Thyroid gland (tissue), 4 donors: ENCODE measurements around the gene GARIN5A. TPM values are rescaled to one million over a fixed set of nuclear protein-coding genes. Genes with fewer than 3 reads are reported as not detected.
"Not testable (repeated sequence)": the region's sequence is repeated elsewhere in the genome, so short reads cannot be mapped to it uniquely, and the experiment has no call there.

ENCODE experiments used
- DNase-seq, 2 donors: peaks; one replicate each; pipeline ENCODE4 v3.0.0-alpha.2; 2019
- H3K27ac ChIP-seq, 3 donors: fragments of 200-600 bp; sonication (generic); 1 replicate in 2 of 3; 2 replicates in 1 of 3; pipeline ENCODE4 v1.5.1; 2016 to 2019; ENCODE audit warnings: mild to moderate bottlenecking in 1 of 3, moderate library complexity in 1 of 3
- H3K27me3 ChIP-seq: fragments of 200-600 bp; sonication (generic); one replicate; pipeline ENCODE4 v1.5.1; 2019
- H3K36me3 ChIP-seq, 2 donors: fragments of 200-600 bp; sonication (generic); one replicate each; pipeline ENCODE4 v1.5.1; 2016 to 2019
- H3K4me1 ChIP-seq, 2 donors: fragments of 200-600 bp; sonication (generic); one replicate each; pipeline ENCODE4 v1.5.1; 2017 to 2019
- H3K4me3 ChIP-seq, 3 donors: fragments of 200-600 bp; sonication (generic); replicated peaks in 1 of 3; 1 replicate in 2 of 3; 2 replicates in 1 of 3; pipeline ENCODE4 v1.5.1; 2016; ENCODE audit warnings: mild to moderate bottlenecking in 1 of 3
- H3K9me3 ChIP-seq: fragments of 200-600 bp; sonication (generic); one replicate; pipeline ENCODE4 v1.5.1; 2017
- CTCF ChIP-seq, 6 experiments: fragments of 200-600 bp in 3 of 6; fragments of 450-650 bp in 3 of 6; sonication (generic) in 3 of 6; IDR thresholded peaks; one replicate each; pipeline ENCODE4 v1.5.1; 2016 to 2019; ENCODE audit warnings: antibody characterized with exemption in 6 of 6, mild to moderate bottlenecking in 2 of 6, inconsistent platforms in 1 of 6, moderate library complexity in 1 of 6
- POLR2A ChIP-seq, 2 donors: fragments of 450-650 bp; IDR thresholded peaks; one replicate each; pipeline ENCODE4 v1.6.1; 2017; ENCODE audit warnings: antibody characterized with exemption in 2 of 2, mild to moderate bottlenecking in 2 of 2, moderate library complexity in 1 of 2
- WGBS, 2 donors: methylation state at CpG; one replicate each; pipeline ENCODE4 v1.1.5; 2017; 5-methylcytosine and 5-hydroxymethylcytosine counted together
- intact Hi-C: fragments of 100-400 bp; cut with DNase I; formaldehyde crosslinking; loops from one replicate; pipeline ENCODE4 v1.15.1; 2023
- total RNA-seq, 4 donors: library from RNA; depleted of rRNA; stranded (reverse); fragments of >200 nt; gene quantifications; one replicate each; pipeline ENCODE4 v1.2.3, GENCODE V29; 2016

The GARIN5A gene
- total RNA-seq, 4 donors from 2014 or later, result 1.4 to 8.1 (median 5.0) TPM

GRCh38 chr19:50475736-50476223 is 868 bp downstream of the GARIN5A start:
- no peak for TF ChIP-seq CTCF (IDR thresholded peaks at IDR 0.05)
- TF ChIP-seq POLR2A (IDR thresholded peaks at IDR 0.05), result no peak
- 71 to 86% methylated on average over 24 to 26 of the region's 29 CpGs for WGBS, 2 donors
- peak overlapping the region in 1 of 3 donors; percentile 81 for H3K4me3 ChIP-seq
- H3K27ac ChIP-seq, result peak overlapping the region in 2 of 3 donors; percentile 44 to 75
- peaks cover 21 to 30% of the 10 kb centered on the region in 2 donors for H3K36me3 ChIP-seq
- no peaks in the 10 kb centered on the region for H3K27me3 ChIP-seq
- intact Hi-C loops, result loop anchor here (5.0 kb wide), 1 partner anchor 37 kb away; the partner anchor contains the start of genes ASPDH and JOSD2
- H3K9me3 ChIP-seq, result no peaks in the 10 kb centered on the region
- peaks cover 10 to 17% of the 10 kb centered on the region in 2 donors for H3K4me1 ChIP-seq
- DNase-seq, result no peak

DNA sequence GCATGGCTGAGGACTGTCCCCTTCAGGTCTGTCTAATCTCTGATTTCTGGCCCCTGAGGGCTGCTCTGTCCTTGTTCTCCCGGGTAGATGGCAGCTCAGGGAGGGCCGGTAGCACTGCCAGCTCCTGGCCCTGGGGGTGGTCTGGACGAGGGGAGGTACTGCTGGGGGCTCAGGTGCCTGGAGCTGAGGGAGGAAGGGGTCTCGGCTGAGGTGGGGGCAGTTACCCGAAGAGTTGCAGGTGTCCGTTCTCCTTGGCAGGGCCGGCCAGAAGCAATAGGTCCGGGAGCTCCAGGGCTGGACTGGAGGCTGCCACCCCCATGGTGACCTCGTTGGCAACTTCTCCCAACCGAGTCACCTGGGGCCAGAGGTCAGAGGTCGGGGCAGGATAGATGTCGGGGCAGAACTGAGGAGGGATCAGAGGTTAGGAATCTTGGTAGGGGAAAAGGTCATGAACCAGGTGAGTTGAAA is 1.5 kb downstream of the GARIN5A start:
- TF ChIP-seq CTCF (IDR thresholded peaks at IDR 0.05) (no peak), POLR2A (IDR thresholded peaks at IDR 0.05) (no peak)
- Histone ChIP-seq H3K4me3 (no peak overlapping the region), H3K4me1 (peaks cover 10 to 17% of the 10 kb centered on the region in 2 donors), H3K27me3 (no peaks in the 10 kb centered on the region), H3K36me3 (peaks cover 14 to 23% of the 10 kb centered on the region in 2 donors), H3K27ac (no peak overlapping the region), H3K9me3 (no peaks in the 10 kb centered on the region)
- WGBS, 2 donors, result 80 to 88% methylated on average over 10 to 12 of the region's 12 CpGs
- no peak for DNase-seq
- intact Hi-C loops, result loop anchor here (5.0 kb wide), 1 partner anchor 37 kb away; the partner anchor contains the start of genes ASPDH and JOSD2

GRCh38 chr19:50473336-50473735 is 3.3 kb downstream of the GARIN5A start:
- peaks cover 10 to 15% of the 10 kb centered on the region in 2 donors for H3K4me1 ChIP-seq
- H3K4me3 ChIP-seq, intact Hi-C loops, H3K36me3 ChIP-seq, H3K27me3 ChIP-seq, DNase-seq, H3K27ac ChIP-seq, H3K9me3 ChIP-seq: not testable (repeated sequence)
- 49 to 51% methylated on average over 2 to 3 of the region's 3 CpGs for WGBS, 2 donors

GRCh38 chr19:50468818-50469217 is 7.8 kb downstream of the GARIN5A start:
- 88 to 92% methylated on average over 6 of the region's 6 CpGs for WGBS, 2 donors
- no peak for DNase-seq
- no peaks in the 10 kb centered on the region for H3K27me3 ChIP-seq
- peaks cover 7 to 16% of the 10 kb centered on the region in 2 donors for H3K4me1 ChIP-seq
- no peak overlapping the region for H3K4me3 ChIP-seq
- no peak overlapping the region for H3K27ac ChIP-seq
- no peaks in the 10 kb centered on the region for H3K9me3 ChIP-seq
- intact Hi-C loops, result no loop called here
- H3K36me3 ChIP-seq, result no peaks in the 10 kb centered on the region
- no peak for TF ChIP-seq POLR2A (IDR thresholded peaks at IDR 0.05)
- TF ChIP-seq CTCF (IDR thresholded peaks at IDR 0.05), result no peak

GRCh38 chr19:50467566-50467965 is 9.1 kb downstream of the GARIN5A start:
- no peak overlapping the region for H3K27ac ChIP-seq
- H3K27me3 ChIP-seq, result no peaks in the 10 kb centered on the region
- no peak for TF ChIP-seq CTCF (IDR thresholded peaks at IDR 0.05)
- no peak for TF ChIP-seq POLR2A (IDR thresholded peaks at IDR 0.05)
- intact Hi-C loops, result no loop called here
- no peaks in the 10 kb centered on the region for H3K36me3 ChIP-seq
- 84 to 89% methylated on average over 18 of the region's 18 CpGs for WGBS, 2 donors
- DNase-seq, result no peak
- peaks cover 7 to 16% of the 10 kb centered on the region in 2 donors for H3K4me1 ChIP-seq
- H3K9me3 ChIP-seq, result no peaks in the 10 kb centered on the region
- H3K4me3 ChIP-seq, result no peak overlapping the region
